Measurements from ENCODE around the gene C17orf50. TPM values are rescaled to one million over a fixed set of nuclear protein-coding genes. Genes with fewer than 3 reads are reported as not detected.
A peak's percentile ranks its signal among the peaks of the same experiment; 100 is the strongest.

The C17orf50 gene
- total RNA-seq, 1 experiment from 2014 or later = not detected

DNA sequence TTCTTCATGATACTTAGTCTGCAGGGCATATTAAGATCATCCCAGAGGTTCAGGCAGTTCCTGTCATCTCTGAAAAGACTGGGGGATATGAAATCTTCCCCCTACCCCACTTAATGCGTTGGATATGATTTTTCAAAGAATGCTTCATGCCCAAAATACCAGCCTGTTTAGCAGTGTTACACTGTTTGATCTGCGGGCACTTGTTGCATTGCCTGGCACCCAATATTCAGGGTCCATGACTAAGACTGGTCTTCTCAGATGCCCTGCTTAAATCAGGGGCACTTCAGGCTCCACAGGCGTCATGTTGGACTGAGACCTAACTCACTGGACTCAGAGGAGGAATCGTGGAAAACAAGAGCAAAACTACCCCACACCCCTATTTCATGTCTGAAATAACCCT is 35.6 kb upstream of the C17orf50 start:
- Histone ChIP-seq H3K9me3 (ENCODE audit: insufficient read depth, low read depth) (no peaks in the 10 kb centered on the region), H2AFZ (no peak overlapping the region), H3K27me3 (ENCODE audit: insufficient read depth, low read depth) (no peaks in the 10 kb centered on the region), H3K79me2 (ENCODE audit: low read depth) (no peaks in the 10 kb centered on the region), H4K20me1 (ENCODE audit: insufficient read depth) (peaks cover 7% of the 10 kb centered on the region), H3K9me2 (ENCODE audit: insufficient read depth) (no peaks in the 10 kb centered on the region), H3K4me2 (no peak overlapping the region), H3K4me1 (replicated peaks; ENCODE audit: insufficient read depth) (peaks cover 14% of the 10 kb centered on the region), H3F3A (ENCODE audit: insufficient read depth, low read depth) (no peaks in the 10 kb centered on the region), H3K36me3 (ENCODE audit: low read depth) (peaks cover 1% of the 10 kb centered on the region; the same call in 1 of the 2 replicates), H3K27ac (no peak overlapping the region), H3K4me3 (no peak overlapping the region)
- intact Hi-C loops (cut with micrococcal nuclease; ENCODE audit: unreplicated experiment) = no loop called here
- CTCF ChIA-PET = no interaction called here
- TF ChIP-seq, protein P1, sequence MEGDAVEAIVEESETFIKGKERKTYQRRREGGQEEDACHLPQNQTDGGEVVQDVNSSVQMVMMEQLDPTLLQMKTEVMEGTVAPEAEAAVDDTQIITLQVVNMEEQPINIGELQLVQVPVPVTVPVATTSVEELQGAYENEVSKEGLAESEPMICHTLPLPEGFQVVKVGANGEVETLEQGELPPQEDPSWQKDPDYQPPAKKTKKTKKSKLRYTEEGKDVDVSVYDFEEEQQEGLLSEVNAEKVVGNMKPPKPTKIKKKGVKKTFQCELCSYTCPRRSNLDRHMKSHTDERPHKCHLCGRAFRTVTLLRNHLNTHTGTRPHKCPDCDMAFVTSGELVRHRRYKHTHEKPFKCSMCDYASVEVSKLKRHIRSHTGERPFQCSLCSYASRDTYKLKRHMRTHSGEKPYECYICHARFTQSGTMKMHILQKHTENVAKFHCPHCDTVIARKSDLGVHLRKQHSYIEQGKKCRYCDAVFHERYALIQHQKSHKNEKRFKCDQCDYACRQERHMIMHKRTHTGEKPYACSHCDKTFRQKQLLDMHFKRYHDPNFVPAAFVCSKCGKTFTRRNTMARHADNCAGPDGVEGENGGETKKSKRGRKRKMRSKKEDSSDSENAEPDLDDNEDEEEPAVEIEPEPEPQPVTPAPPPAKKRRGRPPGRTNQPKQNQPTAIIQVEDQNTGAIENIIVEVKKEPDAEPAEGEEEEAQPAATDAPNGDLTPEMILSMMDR (conservative IDR thresholded peaks at IDR 0.05) = no peak
- TF ChIP-seq EZH2 (IDR thresholded peaks at IDR 0.05; ENCODE audit: low read depth) = no peak
- no peak for DNase-seq
- no TSS peak for BruUV-seq (replicated peaks)
- POLR2A ChIA-PET (ENCODE audit: unreplicated experiment) = no interaction called here

DNA sequence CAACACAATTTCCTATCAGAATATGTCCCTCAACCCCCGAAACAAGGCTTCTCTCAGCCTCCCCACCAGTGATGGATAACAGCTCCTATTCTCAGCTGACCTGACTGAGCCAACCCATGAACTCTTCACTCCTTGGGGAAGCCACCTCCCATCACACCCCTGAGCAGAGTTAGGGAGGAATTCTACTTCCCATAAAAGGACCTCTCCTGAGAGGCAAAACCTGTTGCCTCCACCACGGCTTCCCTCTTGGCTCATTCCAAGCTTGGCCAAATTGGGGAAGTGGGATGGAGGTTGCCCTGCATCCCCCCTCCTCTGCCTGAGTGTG is 34.9 kb upstream of the C17orf50 start:
- TF ChIP-seq, protein P1 (conservative IDR thresholded peaks at IDR 0.05) = no peak
- no peak for TF ChIP-seq EZH2 (IDR thresholded peaks at IDR 0.05; ENCODE audit: low read depth)
- intact Hi-C loops (cut with micrococcal nuclease; ENCODE audit: unreplicated experiment) = no loop called here
- Histone ChIP-seq H3K4me2 (no peak overlapping the region), H3K27me3 (ENCODE audit: insufficient read depth, low read depth) (no peaks in the 10 kb centered on the region), H3K9me2 (ENCODE audit: insufficient read depth) (no peaks in the 10 kb centered on the region), H2AFZ (no peak overlapping the region), H3K36me3 (ENCODE audit: low read depth) (no peaks in the 10 kb centered on the region; the same call in 1 of the 2 replicates), H3F3A (ENCODE audit: insufficient read depth, low read depth) (no peaks in the 10 kb centered on the region), H3K79me2 (ENCODE audit: low read depth) (no peaks in the 10 kb centered on the region), H3K4me1 (replicated peaks; ENCODE audit: insufficient read depth) (peaks cover 14% of the 10 kb centered on the region), H3K9me3 (ENCODE audit: insufficient read depth, low read depth) (no peaks in the 10 kb centered on the region), H3K27ac (no peak overlapping the region), H4K20me1 (ENCODE audit: insufficient read depth) (peaks cover 7% of the 10 kb centered on the region), H3K4me3 (no peak overlapping the region)
- POLR2A ChIA-PET (ENCODE audit: unreplicated experiment) = no interaction called here
- BruUV-seq (replicated peaks) = no TSS peak
- DNase-seq = no peak
- CTCF ChIA-PET = no interaction called here

DNA sequence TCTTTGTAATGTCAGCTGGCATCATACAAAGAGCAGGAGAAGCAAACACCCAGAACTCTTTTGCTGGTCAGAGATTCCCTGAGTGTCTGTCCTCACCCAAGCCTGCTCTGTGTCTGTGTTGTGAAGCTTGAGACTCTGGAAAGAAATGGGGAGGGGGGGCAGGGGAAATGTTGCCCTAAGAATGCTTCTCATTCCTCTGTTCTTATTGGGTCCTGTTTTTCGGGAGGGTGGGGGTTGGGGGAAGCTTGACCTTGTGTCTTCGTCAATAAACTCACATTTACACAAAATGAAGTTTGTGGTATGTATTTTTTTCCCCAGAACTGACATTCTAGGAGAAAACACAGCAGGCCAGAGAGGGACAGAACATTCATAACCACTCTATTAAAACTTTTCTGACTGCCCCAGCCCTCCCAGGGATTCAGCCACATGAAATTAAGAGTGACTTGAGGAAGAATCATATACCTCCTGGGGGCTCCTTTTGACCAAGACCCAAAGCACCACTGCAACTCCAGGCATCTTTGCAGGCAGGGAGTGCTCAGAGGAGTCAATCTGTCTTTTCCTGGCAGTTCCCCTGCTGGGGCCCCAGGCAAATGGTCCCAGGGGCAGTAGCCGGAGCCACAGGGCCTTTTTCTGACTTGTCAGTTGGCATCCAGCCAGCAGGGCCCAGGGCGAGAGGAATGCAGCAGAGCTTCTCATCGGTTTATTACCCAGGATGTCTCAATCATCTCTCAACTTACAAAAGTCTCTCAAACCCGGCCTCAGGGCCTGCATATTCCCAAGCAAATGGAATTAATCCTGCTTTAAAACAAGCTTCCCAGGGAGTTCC is 34.3 kb upstream of the C17orf50 start:
- CTCF ChIA-PET = interaction anchor here (0.5 kb wide), 1 partner anchor 70 kb away, joined by 3 read pairs; no protein-coding TSS in a partner anchor

More for the DNA sequence above, 34.3 kb upstream of the C17orf50 start:
- H3F3A ChIP-seq (ENCODE audit: insufficient read depth, low read depth) = no peaks in the 10 kb centered on the region
- POLR2A ChIA-PET (ENCODE audit: unreplicated experiment) = no interaction called here
- no peaks in the 10 kb centered on the region for H3K9me2 ChIP-seq (ENCODE audit: insufficient read depth)
- no peaks in the 10 kb centered on the region for H3K79me2 ChIP-seq (ENCODE audit: low read depth)
- no peak for TF ChIP-seq EZH2 (IDR thresholded peaks at IDR 0.05; ENCODE audit: low read depth)
- TF ChIP-seq, protein P1 (conservative IDR thresholded peaks at IDR 0.05) = no peak
- no peak overlapping the region for H3K4me2 ChIP-seq
- peaks cover 14% of the 10 kb centered on the region for H3K4me1 ChIP-seq (replicated peaks; ENCODE audit: insufficient read depth)
- H3K4me3 ChIP-seq = no peak overlapping the region
- no peaks in the 10 kb centered on the region for H3K9me3 ChIP-seq (ENCODE audit: insufficient read depth, low read depth)
- DNase-seq = peak; percentile 74 to 78
- no TSS peak for BruUV-seq (replicated peaks)
- H3K27ac ChIP-seq = no peak overlapping the region
- peaks cover 7% of the 10 kb centered on the region for H4K20me1 ChIP-seq (ENCODE audit: insufficient read depth)
- intact Hi-C loops (cut with micrococcal nuclease; ENCODE audit: unreplicated experiment) = no loop called here
- H2AFZ ChIP-seq = no peak overlapping the region
- H3K36me3 ChIP-seq (ENCODE audit: low read depth) = no peaks in the 10 kb centered on the region; the same call in 1 of the 2 replicates
- no peaks in the 10 kb centered on the region for H3K27me3 ChIP-seq (ENCODE audit: insufficient read depth, low read depth)
